Adrenal gland (tissue), 12 donors: ENCODE measurements around the gene MAGOH. TPM values are rescaled to one million over a fixed set of nuclear protein-coding genes. Genes with fewer than 3 reads are reported as not detected.

ENCODE experiments used
- DNase-seq, 7 donors: peaks; one replicate each; pipeline ENCODE4 v3.0.0-alpha.2; 2019 to 2020
- H3K27ac ChIP-seq, 5 donors: fragments of 200-600 bp; sonication (generic) in 4 of 5; 1 replicate in 3 of 5; 2 replicates in 2 of 5; pipeline versions ENCODE4 v1.5.1 to v1.8.0; 2016 to 2020; ENCODE audit warnings: mild to moderate bottlenecking in 1 of 5
- H3K27me3 ChIP-seq: fragments of 200-600 bp; 2 replicates; pipeline ENCODE4 v1.8.0; 2021
- H3K36me3 ChIP-seq, 2 donors: fragments of 200-600 bp; replicated peaks in 1 of 2; 1 replicate in 1 of 2; 2 replicates in 1 of 2; pipeline versions ENCODE4 v1.5.1 to v1.8.0; 2018 to 2022
- H3K4me1 ChIP-seq, 2 donors: fragments of 200-600 bp; replicated peaks in 1 of 2; 1 replicate in 1 of 2; 2 replicates in 1 of 2; pipeline versions ENCODE4 v1.5.1 to v1.8.0; 2018 to 2021
- H3K4me3 ChIP-seq, 4 donors: fragments of 200-600 bp; sonication (generic) in 3 of 4; one replicate each; pipeline ENCODE4 v1.5.1; 2016 to 2018
- H3K9me3 ChIP-seq, 3 donors: fragments of 200-600 bp; sonication (generic) in 1 of 3; replicated peaks in 1 of 3; 1 replicate in 2 of 3; 2 replicates in 1 of 3; pipeline versions ENCODE4 v1.5.1 to v1.8.0; 2016 to 2021
- POLR2A ChIP-seq, 2 donors: fragments of 450-650 bp; IDR thresholded peaks; one replicate each; pipeline ENCODE4 v1.6.1; 2017; ENCODE audit warnings: antibody characterized with exemption in 2 of 2, mild to moderate bottlenecking in 2 of 2, moderate library complexity in 1 of 2
- WGBS, 4 donors: extraction: QIAGEN DNeasy Blood & Tissue Kit in 2 of 4; methylation state at CpG; one replicate each; pipeline versions ENCODE4 v1.1.5 to v1.1.7; 2013 to 2017; 5-methylcytosine and 5-hydroxymethylcytosine counted together
- intact Hi-C, 2 donors: fragments of 100-400 bp; cut with DNase I; formaldehyde crosslinking; loops; one replicate each; pipeline versions ENCODE4 v1.14.1 to v1.15.0; 2022 to 2023
- polyA plus RNA-seq, 3 donors: library from polyadenylated mRNA; stranded (reverse); fragments of 200-250 nt in 2 of 3; fragments of 350-450 nt in 1 of 3; fragmentation: Illumina TruSeq in 1 of 3; extraction: RNeasy Lipid Tissue Mini Kit (QIAGEN cat#74804) in 1 of 3; gene quantifications; one replicate each; pipeline ENCODE4 v1.2.3, GENCODE V29; 2013 to 2014
- total RNA-seq, 9 donors: library from RNA; depleted of rRNA in 4 of 9; stranded (reverse); fragments of >200 nt in 4 of 9; fragments of 120-200 nt in 1 of 9; fragmentation: NEBNext Ultra II Directional in 1 of 9; extraction: Animal tissue kit (Norgen Biotek cat#: 25700) in 1 of 9; gene quantifications; one replicate each; pipeline versions ENCODE4 v1.1.0 to v1.2.4, GENCODE V29; 2013 to 2023
- TF ChIP-seq, protein P1 (sequence below), 6 experiments: fragments of 450-650 bp in 4 of 6; fragments of 200-600 bp in 2 of 6; sonication (generic) in 1 of 6; IDR thresholded peaks; 1 replicate in 5 of 6; 2 replicates in 1 of 6; pipeline versions ENCODE4 v1.5.1 to v1.8.0; 2016 to 2021; ENCODE audit warnings: antibody characterized with exemption in 6 of 6, mild to moderate bottlenecking in 2 of 6, moderate library complexity in 1 of 6
- donor health status: healthy with polysubstance abuse.
- donor health status: Bipolar disorder and iron deficiency.
- donor health status: DM: yes; HTN: yes; CAD: no.
- donor health status: DM: no; HTN: no; CAD: no.
- donor health status: DM: no; HTN: no; CAD: no.
- donor health status: DM: yes; HTN: yes; CAD: no.

The MAGOH gene
- total and polyA plus RNA-seq, 12 donors: 14.5 to 119 (median 33.3) TPM

DNA sequence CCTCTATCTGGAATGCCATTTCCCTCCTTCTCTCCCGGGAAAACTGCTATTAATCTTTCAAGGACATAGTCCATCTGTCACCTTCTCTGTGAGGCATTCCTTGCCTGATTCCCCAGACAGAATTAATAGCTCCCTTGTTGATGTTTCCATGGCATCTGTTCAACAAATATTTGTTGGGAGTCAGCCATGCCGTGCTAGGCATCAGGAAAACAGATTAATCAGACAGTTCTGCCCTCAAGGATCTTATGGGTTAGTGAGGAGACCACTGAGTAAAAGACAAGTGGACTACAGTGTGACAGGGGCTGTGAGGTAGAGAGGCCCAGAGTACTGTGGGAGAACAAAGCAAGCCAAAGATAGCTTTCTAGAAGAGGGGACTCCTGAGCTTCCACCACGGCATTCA lies 11.4 kb upstream of the MAGOH start:
- intact Hi-C loops: no loop called here
- no peaks in the 10 kb centered on the region for H3K36me3 ChIP-seq
- H3K27me3 ChIP-seq: no peaks in the 10 kb centered on the region
- no peaks in the 10 kb centered on the region for H3K9me3 ChIP-seq
- WGBS, 4 donors: 46 to 66% (median 57%) methylated on average over 3 of the region's 3 CpGs
- no peak overlapping the region for H3K4me3 ChIP-seq
- no peak overlapping the region for H3K27ac ChIP-seq
- TF ChIP-seq, protein P1, sequence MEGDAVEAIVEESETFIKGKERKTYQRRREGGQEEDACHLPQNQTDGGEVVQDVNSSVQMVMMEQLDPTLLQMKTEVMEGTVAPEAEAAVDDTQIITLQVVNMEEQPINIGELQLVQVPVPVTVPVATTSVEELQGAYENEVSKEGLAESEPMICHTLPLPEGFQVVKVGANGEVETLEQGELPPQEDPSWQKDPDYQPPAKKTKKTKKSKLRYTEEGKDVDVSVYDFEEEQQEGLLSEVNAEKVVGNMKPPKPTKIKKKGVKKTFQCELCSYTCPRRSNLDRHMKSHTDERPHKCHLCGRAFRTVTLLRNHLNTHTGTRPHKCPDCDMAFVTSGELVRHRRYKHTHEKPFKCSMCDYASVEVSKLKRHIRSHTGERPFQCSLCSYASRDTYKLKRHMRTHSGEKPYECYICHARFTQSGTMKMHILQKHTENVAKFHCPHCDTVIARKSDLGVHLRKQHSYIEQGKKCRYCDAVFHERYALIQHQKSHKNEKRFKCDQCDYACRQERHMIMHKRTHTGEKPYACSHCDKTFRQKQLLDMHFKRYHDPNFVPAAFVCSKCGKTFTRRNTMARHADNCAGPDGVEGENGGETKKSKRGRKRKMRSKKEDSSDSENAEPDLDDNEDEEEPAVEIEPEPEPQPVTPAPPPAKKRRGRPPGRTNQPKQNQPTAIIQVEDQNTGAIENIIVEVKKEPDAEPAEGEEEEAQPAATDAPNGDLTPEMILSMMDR (IDR thresholded peaks at IDR 0.05): no peak
- no peak for TF ChIP-seq POLR2A (IDR thresholded peaks at IDR 0.05)
- H3K4me1 ChIP-seq: peaks cover 0 to 5% of the 10 kb centered on the region in 2 donors
- no peak for DNase-seq

DNA sequence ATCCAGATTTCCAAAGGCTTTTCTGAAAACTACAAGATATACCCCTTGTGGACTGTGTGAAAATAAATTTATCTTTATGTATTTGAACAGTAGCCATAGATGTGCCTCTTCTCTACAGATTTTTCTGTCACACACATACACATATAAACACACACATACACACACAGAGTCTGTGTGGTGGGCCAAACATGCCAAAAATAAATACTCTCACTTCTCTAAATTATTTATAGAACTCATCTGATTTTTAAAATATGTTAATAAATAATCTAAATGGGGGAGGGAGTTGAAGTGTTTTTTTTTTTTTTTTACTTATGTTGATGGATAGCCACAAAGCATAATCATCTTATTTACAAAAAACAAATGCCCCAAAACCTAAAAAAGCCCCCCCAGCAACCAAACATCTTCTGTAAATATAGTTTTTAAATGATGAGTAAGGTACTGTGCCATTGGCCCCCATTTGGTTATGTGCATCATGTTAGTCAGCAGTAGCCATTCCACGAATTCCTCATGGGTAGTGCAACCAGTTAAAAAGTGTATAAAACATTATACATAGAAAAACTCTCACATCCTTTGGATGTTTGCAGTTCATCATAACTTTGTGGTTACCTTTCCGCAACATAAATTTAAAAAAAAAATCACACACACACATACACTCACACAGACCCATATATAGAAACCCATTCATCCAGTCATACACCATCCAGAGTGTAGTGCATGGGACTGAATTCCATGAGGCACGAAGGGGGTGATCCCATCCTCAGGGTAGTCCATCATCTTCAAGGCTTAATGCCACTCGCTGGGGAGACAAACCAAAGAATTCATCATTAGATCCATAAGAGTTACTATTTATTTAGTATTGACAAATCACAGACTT lies 8.2 kb upstream of the MAGOH start:
- no peak for DNase-seq
- intact Hi-C loops: no loop called here
- H3K27me3 ChIP-seq: no peaks in the 10 kb centered on the region
- H3K4me3 ChIP-seq: no peak overlapping the region
- TF ChIP-seq, protein P1 (IDR thresholded peaks at IDR 0.05): no peak
- no peak for TF ChIP-seq POLR2A (IDR thresholded peaks at IDR 0.05)
- no peaks in the 10 kb centered on the region for H3K9me3 ChIP-seq
- no peaks in the 10 kb centered on the region for H3K4me1 ChIP-seq
- H3K36me3 ChIP-seq: no peaks in the 10 kb centered on the region
- WGBS, 4 donors: 73 to 88% (median 79%) methylated on average over 4 of the region's 4 CpGs
- no peak overlapping the region for H3K27ac ChIP-seq

DNA sequence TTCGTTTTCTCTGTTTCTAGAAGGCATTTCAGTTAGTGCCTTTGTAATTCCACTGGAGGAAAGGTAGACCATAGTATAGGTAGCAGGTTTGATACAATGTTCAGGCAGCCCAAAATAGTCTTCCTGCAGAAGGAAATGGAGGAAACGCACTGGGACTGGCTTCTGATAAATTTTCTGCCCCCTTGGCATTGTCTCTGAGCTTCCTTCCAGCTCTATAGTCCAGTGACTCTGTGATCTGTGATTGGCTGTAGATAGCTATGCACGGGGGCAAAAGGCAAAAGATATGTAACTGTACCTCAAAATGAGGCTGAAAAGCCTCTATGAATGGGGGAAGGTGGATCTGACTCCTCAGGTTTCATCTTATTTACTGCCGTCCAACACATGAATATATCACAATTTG lies 5.8 kb upstream of the MAGOH start:
- 51 to 73% (median 60%) methylated on average over 4 of the region's 4 CpGs for WGBS, 4 donors
- H3K36me3 ChIP-seq: no peaks in the 10 kb centered on the region
- TF ChIP-seq POLR2A (IDR thresholded peaks at IDR 0.05): no peak
- TF ChIP-seq, protein P1 (IDR thresholded peaks at IDR 0.05): no peak
- H3K27ac ChIP-seq: peak overlapping the region in 1 of 5 donors; percentile 28
- no peaks in the 10 kb centered on the region for H3K9me3 ChIP-seq
- peaks cover under 1 to 2% of the 10 kb centered on the region in 2 donors for H3K4me1 ChIP-seq
- H3K27me3 ChIP-seq: no peaks in the 10 kb centered on the region
- no peak overlapping the region for H3K4me3 ChIP-seq
- DNase-seq: no peak
- intact Hi-C loops: no loop called here

DNA sequence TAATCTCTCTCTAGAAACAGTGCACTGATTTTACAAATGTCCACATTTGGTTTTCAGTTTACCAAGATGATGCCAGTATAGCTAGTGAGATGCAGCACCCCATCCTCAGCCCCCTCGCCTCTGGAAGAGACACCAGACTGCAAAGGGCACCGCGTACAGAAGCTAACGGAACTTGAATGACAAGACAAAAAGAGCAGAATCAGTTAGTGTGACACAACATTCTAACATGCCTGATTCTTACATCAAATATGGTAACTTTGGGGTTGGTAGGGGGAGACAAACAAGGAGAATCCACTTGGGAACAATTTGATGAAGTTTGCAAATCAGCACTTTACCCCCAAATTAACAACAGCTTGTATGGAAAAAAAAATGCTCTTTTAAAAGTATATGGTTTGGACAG lies 4.1 kb upstream of the MAGOH start:
- no peaks in the 10 kb centered on the region for H3K27me3 ChIP-seq
- no peak overlapping the region for H3K27ac ChIP-seq
- 63 to 75% (median 69%) methylated on average over 4 of the region's 4 CpGs for WGBS, 4 donors
- DNase-seq: no peak
- H3K36me3 ChIP-seq: no peaks in the 10 kb centered on the region
- no peak overlapping the region for H3K4me3 ChIP-seq
- no peaks in the 10 kb centered on the region for H3K9me3 ChIP-seq
- TF ChIP-seq POLR2A (IDR thresholded peaks at IDR 0.05): no peak
- TF ChIP-seq, protein P1 (IDR thresholded peaks at IDR 0.05): no peak
- peaks cover 9 to 11% of the 10 kb centered on the region in 2 donors for H3K4me1 ChIP-seq
- intact Hi-C loops: no loop called here
